Neural progenitor cell (in vitro differentiated cells): ENCODE data around the gene KANK3. TPM values are rescaled to one million over a fixed set of nuclear protein-coding genes. Genes with fewer than 3 reads are reported as not detected.
A peak's percentile ranks its signal among the peaks of the same experiment; 100 is the strongest.

Experiments
- DNase-seq: peaks from one replicate; pipeline ENCODE4 v3.0.0-alpha.2; 2016; ENCODE audit warnings: low spot score
- H2AFZ ChIP-seq: fragments of 200-600 bp; sonication (generic); replicated peaks from 2 replicates; pipeline ENCODE4 v1.6.1; 2016; ENCODE audit warnings: antibody characterized with exemption
- H3F3A ChIP-seq: fragments of 200-600 bp; sonication (generic); 2 replicates; pipeline ENCODE4 v1.6.1; 2016; ENCODE audit warnings: antibody characterized with exemption, low read depth
- H3K27ac ChIP-seq: fragments of 200-600 bp; sonication (generic); 2 replicates; pipeline ENCODE4 v1.5.1; 2016; ENCODE audit warnings: mild to moderate bottlenecking
- H3K27me3 ChIP-seq: fragments of 200-600 bp; sonication (generic); 2 replicates; pipeline ENCODE4 v1.6.1; 2016; ENCODE audit warnings: mild to moderate bottlenecking, moderate library complexity
- H3K36me3 ChIP-seq: fragments of 200-600 bp; sonication (generic); 2 replicates; pipeline ENCODE4 v1.5.1; 2016
- H3K4me1 ChIP-seq: fragments of 200-600 bp; sonication (generic); 2 replicates; pipeline ENCODE4 v1.6.1; 2016; ENCODE audit warnings: mixed run types
- H3K4me2 ChIP-seq: fragments of 200-600 bp; sonication (generic); 2 replicates; pipeline ENCODE4 v1.6.1; 2016
- H3K4me3 ChIP-seq: fragments of 200-600 bp; sonication (generic); 2 replicates; pipeline ENCODE4 v1.5.1; 2016
- H3K79me2 ChIP-seq: fragments of 200-600 bp; sonication (generic); 2 replicates; pipeline ENCODE4 v1.6.1; 2016; ENCODE audit warnings: low read depth
- H3K9ac ChIP-seq: fragments of 200-600 bp; sonication (generic); 2 replicates; pipeline ENCODE4 v1.6.1; 2016
- H3K9me3 ChIP-seq: fragments of 200-600 bp; sonication (generic); 2 replicates; pipeline ENCODE4 v1.5.1; 2016; ENCODE audit warnings: low read depth
- H4K20me1 ChIP-seq: fragments of 200-600 bp; sonication (generic); 2 replicates; pipeline ENCODE4 v1.6.1; 2016; ENCODE audit warnings: low read depth
- H3K27ac Mint-ChIP-seq: 3 replicates; pipeline ENCODE4 v1.8.0; 2021; ENCODE audit warnings: mixed read lengths
- H3K27me3 Mint-ChIP-seq: 2 replicates; pipeline ENCODE4 v1.8.0; 2022; ENCODE audit warnings: low read depth, mild to moderate bottlenecking, inconsistent platforms, moderate library complexity, mixed read lengths; ENCODE audit not compliant: insufficient read depth
- H3K36me3 Mint-ChIP-seq: 3 replicates; pipeline ENCODE4 v1.8.0; 2021; ENCODE audit warnings: mixed read lengths
- H3K4me1 Mint-ChIP-seq: 3 replicates; pipeline ENCODE4 v1.8.0; 2021; ENCODE audit warnings: mixed read lengths
- H3K4me3 Mint-ChIP-seq: 3 replicates; pipeline ENCODE4 v1.8.0; 2021; ENCODE audit warnings: mild to moderate bottlenecking, moderate library complexity, mixed read lengths
- H3K9me3 Mint-ChIP-seq: 3 replicates; pipeline ENCODE4 v1.8.0; 2020; ENCODE audit warnings: mixed read lengths
- CTCF ChIP-seq: fragments of 200-600 bp; sonication (generic); IDR thresholded peaks from 2 replicates; pipeline ENCODE4 v1.5.1; 2017; ENCODE audit warnings: antibody characterized with exemption, mild to moderate bottlenecking
- EZH2 ChIP-seq: fragments of 200-600 bp; sonication (generic); IDR thresholded peaks from 2 replicates; pipeline ENCODE4 v1.6.1; 2017; ENCODE audit warnings: antibody characterized with exemption, mild to moderate bottlenecking, moderate library complexity
- EZH2phosphoT487 ChIP-seq: fragments of 200-600 bp; sonication (generic); IDR thresholded peaks from 2 replicates; pipeline ENCODE4 v1.6.1; 2017; ENCODE audit warnings: antibody characterized with exemption
- total RNA-seq: library from RNA; depleted of rRNA; stranded (reverse); fragments of >200 nt; gene quantifications from 2 replicates; pipeline ENCODE4 v1.2.3, GENCODE V29; 2015; ENCODE audit warnings: low replicate concordance

The KANK3 gene
- total RNA-seq, 1 donor from 2014 or later, result not detected

DNA sequence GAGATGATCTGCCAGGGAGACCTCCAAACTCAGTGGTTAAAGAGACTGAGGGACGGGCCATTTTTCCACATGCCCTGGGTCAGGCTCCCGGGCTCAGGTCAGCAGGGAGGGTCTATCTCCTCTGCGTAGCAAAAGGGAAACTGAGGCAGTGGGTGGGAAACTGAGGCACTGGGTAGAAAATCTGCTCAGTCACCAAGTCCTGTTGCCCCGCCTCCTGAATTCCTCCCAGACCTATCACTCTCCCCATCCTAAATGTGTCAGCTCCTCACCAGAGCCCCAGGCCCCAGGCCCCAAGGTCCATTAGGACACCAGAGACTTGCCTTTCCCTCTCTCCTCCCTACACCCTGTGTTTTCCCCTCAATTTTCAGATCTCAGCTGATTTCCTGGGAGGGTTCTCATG is 37.3 kb downstream of the KANK3 start:
- Mint-ChIP-seq H3K4me3 (no peak overlapping the region), H3K27ac (no peak overlapping the region), H3K4me1 (peaks cover 24% of the 10 kb centered on the region), H3K36me3 (no peaks in the 10 kb centered on the region), H3K9me3 (no peaks in the 10 kb centered on the region), H3K27me3 (peaks cover 12% of the 10 kb centered on the region)
- Histone ChIP-seq H4K20me1 (peaks cover 10% of the 10 kb centered on the region), H3K9ac (no peak overlapping the region), H2AFZ (no peak overlapping the region), H3K27me3 (no peaks in the 10 kb centered on the region), H3K4me2 (no peak overlapping the region), H3K4me3 (no peak overlapping the region), H3K4me1 (peaks cover 13% of the 10 kb centered on the region), H3F3A (peaks cover 21% of the 10 kb centered on the region), H3K36me3 (no peaks in the 10 kb centered on the region), H3K27ac (no peak overlapping the region), H3K9me3 (no peaks in the 10 kb centered on the region), H3K79me2 (peaks cover 12% of the 10 kb centered on the region)
- TF ChIP-seq CTCF (no peak), EZH2phosphoT487 (no peak), EZH2 (no peak)
- no peak for DNase-seq

DNA sequence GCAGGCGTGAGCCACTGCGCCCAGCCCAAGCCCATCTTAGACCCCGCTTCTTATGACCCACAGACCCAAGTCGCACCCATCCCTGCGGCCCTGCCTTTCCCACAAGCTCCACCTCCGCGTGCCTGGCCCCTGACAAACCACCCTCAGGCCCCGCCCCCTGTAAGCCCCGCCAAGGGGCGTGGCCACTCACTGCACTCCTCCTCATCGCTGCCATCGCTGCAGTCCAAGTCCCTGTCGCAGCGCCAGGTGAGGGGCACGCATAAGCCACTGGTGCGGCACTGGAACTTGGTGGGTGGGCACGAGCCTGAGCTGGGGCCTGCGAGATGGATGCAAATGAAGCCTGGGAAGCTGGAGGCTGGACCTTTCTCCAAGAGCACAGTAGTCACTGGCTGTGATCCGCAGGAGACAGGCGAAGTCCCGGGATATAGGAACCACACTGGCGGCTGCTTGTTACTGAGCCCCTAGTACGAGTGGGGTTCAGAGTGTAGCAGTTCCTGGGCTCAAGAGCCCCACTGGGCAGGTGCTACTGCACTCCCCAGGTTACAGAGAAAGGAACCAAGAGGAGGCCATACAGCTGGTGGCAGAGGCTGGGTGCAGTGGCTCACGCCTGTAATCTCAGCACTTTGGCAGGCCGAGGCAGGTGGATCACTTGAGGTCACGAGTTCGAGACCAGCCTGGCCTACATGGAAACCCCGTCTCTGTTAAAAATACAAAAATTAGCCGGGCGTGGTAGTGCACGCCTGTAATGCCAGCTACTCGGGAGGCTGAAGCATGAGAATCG is 38.0 kb downstream of the KANK3 start:
- TF ChIP-seq EZH2, result no peak
- no peak for TF ChIP-seq CTCF
- no peak for TF ChIP-seq EZH2phosphoT487
- no peaks in the 10 kb centered on the region for H3K9me3 ChIP-seq
- H4K20me1 ChIP-seq, result peaks cover 10% of the 10 kb centered on the region
- peaks cover 12% of the 10 kb centered on the region for H3K79me2 ChIP-seq
- Mint-ChIP-seq H3K9me3 (no peaks in the 10 kb centered on the region), H3K36me3 (no peaks in the 10 kb centered on the region), H3K27ac (no peak overlapping the region), H3K4me3 (peak overlapping the region; percentile 33), H3K4me1 (peaks cover 24% of the 10 kb centered on the region), H3K27me3 (peaks cover 12% of the 10 kb centered on the region)
- no peak overlapping the region for H3K4me3 ChIP-seq
- H3K27ac ChIP-seq, result no peak overlapping the region
- peak overlapping the region; percentile 18 for H3K4me2 ChIP-seq
- no peak overlapping the region for H2AFZ ChIP-seq
- H3K4me1 ChIP-seq, result peaks cover 13% of the 10 kb centered on the region
- peaks cover 21% of the 10 kb centered on the region for H3F3A ChIP-seq
- DNase-seq, result peak; percentile 86
- no peak overlapping the region for H3K9ac ChIP-seq
- H3K36me3 ChIP-seq, result no peaks in the 10 kb centered on the region
- no peaks in the 10 kb centered on the region for H3K27me3 ChIP-seq

GRCh38 chr19:8302734-8303133 is 40.3 kb downstream of the KANK3 start:
- Histone ChIP-seq H3K36me3 (no peaks in the 10 kb centered on the region), H3K79me2 (peaks cover 10% of the 10 kb centered on the region), H3K9ac (no peak overlapping the region), H3K4me3 (no peak overlapping the region), H3K27ac (no peak overlapping the region), H3K4me1 (peaks cover 9% of the 10 kb centered on the region), H2AFZ (no peak overlapping the region), H3K9me3 (no peaks in the 10 kb centered on the region), H4K20me1 (peaks cover 10% of the 10 kb centered on the region), H3K27me3 (no peaks in the 10 kb centered on the region), H3F3A (peaks cover 14% of the 10 kb centered on the region), H3K4me2 (no peak overlapping the region)
- Mint-ChIP-seq H3K4me1 (peaks cover 16% of the 10 kb centered on the region), H3K36me3 (no peaks in the 10 kb centered on the region), H3K27ac (no peak overlapping the region), H3K9me3 (no peaks in the 10 kb centered on the region), H3K27me3 (peaks cover 10% of the 10 kb centered on the region), H3K4me3 (no peak overlapping the region)
- no peak for DNase-seq
- no peak for TF ChIP-seq EZH2phosphoT487
- TF ChIP-seq EZH2, result no peak
- no peak for TF ChIP-seq CTCF
